VCaP (cell line): ENCODE measurements around the gene SPATA45.

Experiments used
- H3K27ac ChIP-seq: fragments of 450-650 bp; 2 replicates; pipeline ENCODE4 v1.5.1; 2017
- CTCF ChIP-seq: fragments of 450-650 bp; conservative IDR thresholded peaks from 2 replicates; pipeline ENCODE4 v1.5.1; 2017; ENCODE audit warnings: mild to moderate bottlenecking, moderate library complexity

SPATA45 gene

GRCh38 chr1:212814537-212815334, 32.7 kb downstream of the SPATA45 start:
- TF ChIP-seq CTCF = peak; percentile 43
- no peak overlapping the region for H3K27ac ChIP-seq

- H3K27ac ChIP-seq = no peak overlapping the region
- TF ChIP-seq CTCF = no peak
Observed at GRCh38 chr1:212805767-212806166, 41.7 kb downstream of the SPATA45 start.

- H3K27ac ChIP-seq = no peak overlapping the region
- TF ChIP-seq CTCF = no peak
Observed at GRCh38 chr1:212797681-212798080, 49.8 kb downstream of the SPATA45 start.

GRCh38 chr1:212794561-212795014, 52.9 kb downstream of the SPATA45 start:
- no peak for TF ChIP-seq CTCF
- H3K27ac ChIP-seq = no peak overlapping the region

- H3K27ac ChIP-seq = peak overlapping the region; percentile 91
- TF ChIP-seq CTCF = no peak
Observed at GRCh38 chr1:212792396-212792908, 55.0 kb downstream of the SPATA45 start.

GRCh38 chr1:212791676-212792395, 55.6 kb downstream of the SPATA45 start, which contains the start of the genes NSL1 and TATDN3:
Gene NSL1, minus strand, starts transcription at chr1:212791777. Its CDS starts 14 bp downstream, at chr1:212791763.
Gene TATDN3, plus strand, starts transcription at chr1:212791894. Its CDS starts 28 bp downstream, at chr1:212791922.
- peak within 1 kb of the TSS; percentile 91 for H3K27ac ChIP-seq
- no peak for TF ChIP-seq CTCF

GRCh38 chr1:212791261-212791675, 56.2 kb downstream of the SPATA45 start:
- H3K27ac ChIP-seq = peak overlapping the region; percentile 91
- no peak for TF ChIP-seq CTCF
